SK-N-SH (cell line): Measurements from ENCODE around the gene ST6GALNAC2.

Experiments used
- EZH2phosphoT487 ChIP-seq: fragments of 200-600 bp; sonication (generic); IDR thresholded peaks from 2 replicates; pipeline ENCODE4 v1.6.1; 2017; ENCODE audit warnings: low read depth, mixed run types, mild to moderate bottlenecking, antibody characterized with exemption, moderate library complexity, borderline replicate concordance
- GATA2 ChIP-seq: sonication (generic); formaldehyde crosslinking; IDR thresholded peaks from 2 replicates; pipeline ENCODE4 v1.5.0; 2020; ENCODE audit warnings: mild to moderate bottlenecking, missing genetic modification reagents
- JUND ChIP-seq: IDR thresholded peaks from 2 replicates; pipeline ENCODE4 v1.4.0; 2012
- RAD21 ChIP-seq: IDR thresholded peaks from 2 replicates; pipeline ENCODE4 v1.6.1; 2012; ENCODE audit warnings: mild to moderate bottlenecking, low read length
- RFX5 ChIP-seq: IDR thresholded peaks from 2 replicates; pipeline ENCODE4 v1.6.1; 2012; ENCODE audit warnings: mild to moderate bottlenecking, improper control_type of control experiment, low read length
- SIN3A ChIP-seq: IDR thresholded peaks from 2 replicates; pipeline ENCODE4 v1.6.1; 2012; ENCODE audit warnings: low read depth, mild to moderate bottlenecking, low read length, moderate library complexity, borderline replicate concordance
- TAF1 ChIP-seq: IDR thresholded peaks from 2 replicates; pipeline ENCODE4 v1.6.1; 2012; ENCODE audit warnings: low read depth, mild to moderate bottlenecking, low read length, moderate library complexity, borderline replicate concordance
- TEAD4 ChIP-seq: IDR thresholded peaks from 2 replicates; pipeline ENCODE4 v1.4.0; 2012; ENCODE audit warnings: mild to moderate bottlenecking, borderline replicate concordance; ENCODE audit not compliant: insufficient read depth
- YY1 ChIP-seq: IDR thresholded peaks from 2 replicates; pipeline ENCODE4 v1.4.0; 2012; ENCODE audit warnings: low read depth, mild to moderate bottlenecking
- TF ChIP-seq, protein P1 (sequence below): fragments of 200-600 bp; sonication (generic); IDR thresholded peaks from 2 replicates; pipeline ENCODE4 v1.6.1; 2017; ENCODE audit warnings: antibody characterized with exemption, mild to moderate bottlenecking, moderate library complexity
- TF ChIP-seq, protein P2 (sequence below): IDR thresholded peaks from 2 replicates; pipeline ENCODE4 v1.4.0; 2012; ENCODE audit warnings: low read depth, borderline replicate concordance
- TF ChIP-seq, protein P3 (sequence below): IDR thresholded peaks from 2 replicates; pipeline ENCODE4 v1.4.0; 2012; ENCODE audit warnings: low read depth, borderline replicate concordance

DNA sequence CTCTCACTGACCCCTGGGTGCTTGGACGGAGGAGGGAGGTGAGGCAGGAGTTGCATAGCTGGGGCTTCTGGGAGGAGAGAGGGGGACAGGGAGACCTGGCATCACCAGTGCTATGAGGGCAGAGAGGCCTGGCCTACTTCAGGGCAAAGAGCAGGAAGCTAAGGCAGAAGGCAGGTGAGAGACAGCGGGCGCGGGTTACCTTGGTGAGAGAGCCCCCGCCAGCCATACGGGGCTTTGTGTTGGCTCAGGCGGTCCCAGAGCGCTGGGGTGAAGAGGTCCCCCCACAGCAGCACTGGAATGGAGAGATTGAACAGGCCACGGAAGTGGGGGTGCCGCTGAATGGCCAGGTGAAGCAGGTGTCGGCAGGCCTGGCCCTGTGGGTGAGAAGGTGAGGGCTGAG lies 11.5 kb downstream of the ST6GALNAC2 start:
- TF ChIP-seq, protein P1, sequence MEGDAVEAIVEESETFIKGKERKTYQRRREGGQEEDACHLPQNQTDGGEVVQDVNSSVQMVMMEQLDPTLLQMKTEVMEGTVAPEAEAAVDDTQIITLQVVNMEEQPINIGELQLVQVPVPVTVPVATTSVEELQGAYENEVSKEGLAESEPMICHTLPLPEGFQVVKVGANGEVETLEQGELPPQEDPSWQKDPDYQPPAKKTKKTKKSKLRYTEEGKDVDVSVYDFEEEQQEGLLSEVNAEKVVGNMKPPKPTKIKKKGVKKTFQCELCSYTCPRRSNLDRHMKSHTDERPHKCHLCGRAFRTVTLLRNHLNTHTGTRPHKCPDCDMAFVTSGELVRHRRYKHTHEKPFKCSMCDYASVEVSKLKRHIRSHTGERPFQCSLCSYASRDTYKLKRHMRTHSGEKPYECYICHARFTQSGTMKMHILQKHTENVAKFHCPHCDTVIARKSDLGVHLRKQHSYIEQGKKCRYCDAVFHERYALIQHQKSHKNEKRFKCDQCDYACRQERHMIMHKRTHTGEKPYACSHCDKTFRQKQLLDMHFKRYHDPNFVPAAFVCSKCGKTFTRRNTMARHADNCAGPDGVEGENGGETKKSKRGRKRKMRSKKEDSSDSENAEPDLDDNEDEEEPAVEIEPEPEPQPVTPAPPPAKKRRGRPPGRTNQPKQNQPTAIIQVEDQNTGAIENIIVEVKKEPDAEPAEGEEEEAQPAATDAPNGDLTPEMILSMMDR, result no peak
- TF ChIP-seq YY1 (no peak), GATA2 (CRISPR knock-in tag) (no peak), EZH2phosphoT487 (no peak), RAD21 (no peak), TEAD4 (no peak), SIN3A (no peak), JUND (no peak), TAF1 (no peak), RFX5 (no peak)
- TF ChIP-seq, protein P2, sequence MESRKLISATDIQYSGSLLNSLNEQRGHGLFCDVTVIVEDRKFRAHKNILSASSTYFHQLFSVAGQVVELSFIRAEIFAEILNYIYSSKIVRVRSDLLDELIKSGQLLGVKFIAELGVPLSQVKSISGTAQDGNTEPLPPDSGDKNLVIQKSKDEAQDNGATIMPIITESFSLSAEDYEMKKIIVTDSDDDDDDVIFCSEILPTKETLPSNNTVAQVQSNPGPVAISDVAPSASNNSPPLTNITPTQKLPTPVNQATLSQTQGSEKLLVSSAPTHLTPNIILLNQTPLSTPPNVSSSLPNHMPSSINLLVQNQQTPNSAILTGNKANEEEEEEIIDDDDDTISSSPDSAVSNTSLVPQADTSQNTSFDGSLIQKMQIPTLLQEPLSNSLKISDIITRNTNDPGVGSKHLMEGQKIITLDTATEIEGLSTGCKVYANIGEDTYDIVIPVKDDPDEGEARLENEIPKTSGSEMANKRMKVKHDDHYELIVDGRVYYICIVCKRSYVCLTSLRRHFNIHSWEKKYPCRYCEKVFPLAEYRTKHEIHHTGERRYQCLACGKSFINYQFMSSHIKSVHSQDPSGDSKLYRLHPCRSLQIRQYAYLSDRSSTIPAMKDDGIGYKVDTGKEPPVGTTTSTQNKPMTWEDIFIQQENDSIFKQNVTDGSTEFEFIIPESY, result no peak
- TF ChIP-seq, protein P3, sequence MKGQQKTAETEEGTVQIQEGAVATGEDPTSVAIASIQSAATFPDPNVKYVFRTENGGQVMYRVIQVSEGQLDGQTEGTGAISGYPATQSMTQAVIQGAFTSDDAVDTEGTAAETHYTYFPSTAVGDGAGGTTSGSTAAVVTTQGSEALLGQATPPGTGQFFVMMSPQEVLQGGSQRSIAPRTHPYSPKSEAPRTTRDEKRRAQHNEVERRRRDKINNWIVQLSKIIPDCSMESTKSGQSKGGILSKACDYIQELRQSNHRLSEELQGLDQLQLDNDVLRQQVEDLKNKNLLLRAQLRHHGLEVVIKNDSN, result no peak
